HG03064 (cell line): ENCODE measurements around the gene TMOD1.

Source experiments
- ATAC-seq: cut with Tn5 transposase; IDR thresholded peaks from one replicate; pipeline ENCODE4 v1.9.1; 2021; ENCODE audit warnings: low read depth; ENCODE audit not compliant: unreplicated experiment

Gene TMOD1

DNA sequence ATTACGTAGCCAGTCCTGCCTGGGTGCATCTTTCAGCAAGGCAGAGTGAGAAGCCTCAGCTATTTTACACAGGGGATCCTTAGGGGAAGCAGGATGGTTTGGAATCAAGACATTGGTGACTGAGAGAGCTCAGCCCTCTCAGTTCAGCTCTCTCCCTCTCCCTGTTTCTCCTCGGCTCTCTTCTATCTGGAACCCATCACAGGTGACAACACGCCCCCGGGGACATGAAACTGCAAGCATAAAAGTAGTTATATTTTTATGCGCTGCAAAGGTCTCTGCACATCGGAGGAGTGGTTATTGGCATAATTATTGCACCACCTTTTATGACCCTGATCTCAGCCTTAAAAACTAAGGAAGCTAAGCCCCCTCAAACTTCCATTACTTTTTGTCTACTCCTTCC is 14.2 kb downstream of the TMOD1 start:
- ATAC-seq = no peak

DNA sequence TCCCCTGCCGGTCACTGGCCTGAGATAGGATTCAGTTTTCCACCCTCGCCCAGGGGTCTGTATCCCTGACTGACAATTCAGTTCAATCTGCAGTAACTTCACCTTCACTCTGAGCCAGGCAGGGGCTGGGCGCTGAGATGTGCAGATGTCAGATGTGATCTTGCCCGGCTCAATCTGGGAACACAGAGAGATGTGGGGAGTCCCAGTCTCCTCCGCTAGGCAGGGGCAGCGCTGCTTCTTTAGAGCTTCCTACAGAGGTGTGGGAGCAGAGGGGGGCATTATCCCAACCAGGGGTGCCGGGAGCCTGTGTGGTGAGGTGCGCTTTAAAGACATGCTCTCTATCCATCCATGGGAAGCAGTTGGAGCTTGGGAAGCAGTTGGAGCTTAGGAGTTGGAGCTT is 14.6 kb downstream of the TMOD1 start:
- ATAC-seq = no peak

DNA sequence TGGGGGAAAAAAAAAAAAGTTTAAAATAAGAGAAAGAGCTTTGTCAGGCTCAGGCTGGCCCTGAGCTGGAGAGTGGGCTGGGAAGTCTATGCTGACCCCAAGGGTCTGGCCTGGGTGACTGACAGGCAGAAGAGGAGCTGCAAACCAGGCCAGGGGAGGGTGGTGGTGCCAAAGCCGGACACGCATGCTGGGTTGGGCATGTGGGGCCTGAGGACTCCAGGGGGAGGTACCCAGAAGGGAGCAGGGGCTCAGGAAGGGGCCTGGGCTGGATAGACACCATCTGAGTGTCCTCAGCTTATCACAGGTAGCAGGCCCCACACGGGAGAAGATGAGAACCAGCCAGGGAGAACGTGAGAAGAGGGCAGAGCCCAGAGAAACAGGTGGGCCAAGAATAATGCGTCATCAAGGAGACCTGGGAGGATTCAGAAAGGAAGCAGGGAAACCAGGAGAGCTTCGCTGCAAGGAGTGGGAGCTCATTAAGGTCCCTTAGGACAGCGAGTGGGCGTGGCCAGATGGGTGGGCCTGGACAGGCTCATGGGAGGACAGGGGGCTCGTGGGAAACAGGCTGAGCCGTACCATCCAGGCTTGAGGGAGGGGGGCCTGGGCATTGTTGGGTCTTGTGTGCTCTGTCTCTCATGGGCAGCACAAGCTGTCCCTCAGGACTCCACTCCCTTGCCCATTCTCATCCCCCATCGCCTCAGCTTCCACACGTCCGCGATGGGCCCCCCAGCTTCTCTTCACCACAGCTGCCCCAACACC is 16.0 kb downstream of the TMOD1 start:
- no peak for ATAC-seq

DNA sequence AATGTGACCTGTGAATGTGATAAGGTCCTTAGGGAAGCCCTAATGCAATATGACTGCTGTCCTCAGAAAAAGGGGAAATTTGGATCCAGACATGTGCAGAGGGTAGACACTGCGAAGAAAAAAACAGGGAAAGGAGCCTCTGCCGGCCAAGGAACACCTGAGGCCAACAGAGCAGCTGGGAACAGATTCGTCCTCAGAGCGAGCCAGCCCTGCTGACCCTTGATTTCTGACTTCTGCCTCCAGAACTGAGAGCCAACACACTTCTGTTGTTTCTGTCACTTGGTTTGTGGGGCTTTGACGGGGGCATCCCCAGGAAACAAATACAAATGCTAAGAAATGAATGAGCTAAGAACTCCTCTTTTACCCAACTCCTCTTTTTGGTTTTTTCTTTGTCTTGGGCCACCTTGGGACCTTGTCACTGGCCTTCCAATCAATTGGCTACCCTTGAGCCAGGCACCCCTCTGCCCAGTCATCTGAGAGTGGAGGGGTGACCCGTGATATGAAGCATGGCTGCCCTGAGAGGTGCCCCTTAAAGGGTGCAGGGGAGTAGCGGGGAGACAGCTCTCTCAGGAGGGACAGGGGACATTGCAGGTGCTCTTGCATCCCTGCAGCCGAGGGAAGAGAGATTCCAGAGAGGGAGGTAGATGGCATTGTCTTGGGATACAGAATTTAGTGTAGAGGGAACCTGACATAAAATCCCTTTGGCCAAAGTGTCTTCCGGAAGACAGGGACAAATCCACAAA is 16.9 kb downstream of the TMOD1 start:
- no peak for ATAC-seq

DNA sequence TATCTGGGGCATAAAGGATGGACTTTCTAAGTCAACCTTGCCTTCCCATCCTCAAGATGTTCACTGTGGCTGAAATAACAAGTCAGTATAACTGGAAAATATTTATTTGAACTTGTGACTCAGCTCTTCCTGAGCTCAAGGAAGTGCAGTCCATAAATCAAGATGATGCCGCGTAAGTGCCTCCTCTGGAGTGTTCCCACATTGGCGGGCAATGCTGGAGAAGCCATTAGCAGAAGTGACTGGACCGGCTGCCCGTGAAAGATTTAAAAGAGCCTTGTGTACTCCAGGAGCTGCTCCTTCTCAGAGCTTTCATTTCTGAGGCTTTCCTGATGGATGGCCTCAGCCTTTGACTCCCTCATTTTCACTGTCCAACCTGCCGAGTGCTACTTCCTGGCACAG is 17.4 kb downstream of the TMOD1 start:
- ATAC-seq = no peak

DNA sequence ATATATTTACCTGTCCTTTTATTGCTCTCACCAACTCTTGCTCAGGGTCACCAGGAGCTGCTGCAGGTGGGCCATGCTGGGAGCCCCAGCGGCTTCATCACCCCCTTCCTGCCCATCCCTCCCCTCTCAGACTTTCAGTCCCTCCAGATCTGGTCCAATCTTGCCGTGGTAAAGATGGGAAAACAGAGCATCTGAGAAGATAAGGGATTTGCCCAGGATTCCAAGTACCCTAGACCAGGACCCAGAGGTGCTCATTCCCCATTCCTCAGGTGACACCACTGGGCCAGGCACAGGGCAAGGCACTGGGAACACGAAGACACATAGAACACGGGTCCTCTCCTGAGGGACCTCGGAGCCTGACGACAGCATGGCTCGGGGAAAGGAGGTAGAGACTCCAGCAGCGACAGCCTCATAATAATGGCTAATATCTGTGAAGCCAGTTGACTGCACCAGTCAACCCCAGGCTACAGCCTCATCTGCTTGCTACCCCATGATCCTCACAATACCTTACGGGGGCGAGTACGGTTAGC is 18.0 kb downstream of the TMOD1 start:
- ATAC-seq = no peak

DNA sequence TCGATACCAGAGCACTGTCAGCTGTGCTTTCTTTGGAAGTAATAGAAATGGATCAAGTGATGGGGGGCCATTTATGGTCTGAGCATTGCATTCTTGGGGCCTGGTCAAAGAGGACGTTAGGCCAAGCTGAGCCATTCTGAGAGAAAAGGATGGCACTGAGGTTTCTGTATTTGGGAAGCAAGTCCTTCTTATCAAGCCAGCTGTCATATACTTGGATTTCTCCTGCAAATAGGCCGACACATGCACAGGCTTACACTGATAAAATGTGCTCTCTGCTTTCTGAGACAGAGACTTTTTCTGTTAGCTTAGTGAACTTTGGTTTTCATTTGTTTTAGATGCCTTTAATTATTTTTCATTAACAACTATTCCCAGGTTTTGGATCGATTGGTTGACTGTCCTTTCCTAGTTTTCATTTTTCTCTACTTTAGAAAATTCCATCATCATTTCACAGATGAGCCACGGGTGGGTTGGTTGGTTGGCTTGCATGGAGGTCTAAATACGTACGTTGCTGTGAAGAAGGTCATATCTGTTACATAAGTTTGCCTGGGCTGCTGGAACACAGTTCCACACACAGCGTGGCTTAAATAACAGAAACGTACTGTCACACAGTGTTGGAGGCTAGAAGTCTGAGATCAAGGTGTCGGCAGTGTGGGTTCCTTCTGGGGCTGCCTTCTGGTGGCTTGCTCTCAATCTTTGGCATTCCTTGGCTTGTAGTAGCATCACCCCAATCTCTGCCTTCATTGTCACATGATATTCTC is 20.3 kb downstream of the TMOD1 start:
- ATAC-seq = no peak

- ATAC-seq = no peak
Observed at GRCh38 chr9:97524424-97524823, 23.0 kb downstream of the TMOD1 start.

DNA sequence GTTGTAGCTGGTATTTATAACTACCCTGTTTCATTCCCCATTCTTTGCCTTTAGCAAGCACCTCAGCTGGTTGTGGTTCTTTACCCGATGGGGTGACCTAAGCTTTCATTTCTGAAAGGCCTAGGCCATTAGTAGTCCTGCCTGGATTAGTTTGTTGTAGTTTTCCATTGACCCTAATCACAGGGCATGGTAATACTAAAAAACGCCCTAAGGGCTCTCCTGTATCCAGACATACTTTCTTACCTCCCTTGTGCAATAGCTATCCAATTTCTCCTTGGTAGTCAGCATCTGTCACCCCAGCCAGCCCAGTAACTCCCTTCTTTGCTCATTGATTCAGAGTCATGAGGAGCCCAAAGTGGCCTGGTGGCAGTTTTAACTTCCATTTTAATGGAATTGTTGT is 24.0 kb downstream of the TMOD1 start:
- no peak for ATAC-seq

DNA sequence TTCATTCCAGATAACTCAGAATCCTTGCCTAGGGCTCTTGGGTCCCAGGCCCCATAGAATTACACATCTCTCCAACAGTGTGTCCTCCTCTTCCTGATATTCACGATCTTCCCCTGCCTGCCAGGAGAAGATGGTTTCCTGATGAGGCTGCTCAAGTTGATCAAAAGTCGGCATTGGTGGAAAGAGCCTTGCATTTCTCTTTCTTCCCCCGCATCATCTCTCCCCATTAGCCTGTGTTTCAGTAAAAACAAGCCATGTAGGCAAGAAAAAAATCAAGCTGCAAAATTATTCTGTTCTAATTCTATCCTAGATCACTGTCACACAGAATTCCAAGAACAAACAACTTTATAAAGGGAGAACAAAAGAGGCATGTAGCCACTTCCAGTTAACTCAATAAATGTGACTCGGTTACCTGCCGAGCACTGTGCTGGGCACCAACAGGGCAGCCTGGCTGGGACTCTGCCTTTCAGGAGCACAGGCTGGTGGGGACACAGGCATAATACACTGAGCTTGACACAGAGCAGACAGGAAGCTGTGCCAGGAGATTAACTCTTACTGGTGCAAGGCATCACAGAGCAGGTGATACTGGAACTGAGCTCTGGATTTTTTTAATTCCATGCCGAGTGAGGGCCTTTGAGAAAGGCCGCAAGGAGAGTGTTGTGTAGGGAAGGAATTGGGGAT is 25.6 kb downstream of the TMOD1 start:
- no peak for ATAC-seq

DNA sequence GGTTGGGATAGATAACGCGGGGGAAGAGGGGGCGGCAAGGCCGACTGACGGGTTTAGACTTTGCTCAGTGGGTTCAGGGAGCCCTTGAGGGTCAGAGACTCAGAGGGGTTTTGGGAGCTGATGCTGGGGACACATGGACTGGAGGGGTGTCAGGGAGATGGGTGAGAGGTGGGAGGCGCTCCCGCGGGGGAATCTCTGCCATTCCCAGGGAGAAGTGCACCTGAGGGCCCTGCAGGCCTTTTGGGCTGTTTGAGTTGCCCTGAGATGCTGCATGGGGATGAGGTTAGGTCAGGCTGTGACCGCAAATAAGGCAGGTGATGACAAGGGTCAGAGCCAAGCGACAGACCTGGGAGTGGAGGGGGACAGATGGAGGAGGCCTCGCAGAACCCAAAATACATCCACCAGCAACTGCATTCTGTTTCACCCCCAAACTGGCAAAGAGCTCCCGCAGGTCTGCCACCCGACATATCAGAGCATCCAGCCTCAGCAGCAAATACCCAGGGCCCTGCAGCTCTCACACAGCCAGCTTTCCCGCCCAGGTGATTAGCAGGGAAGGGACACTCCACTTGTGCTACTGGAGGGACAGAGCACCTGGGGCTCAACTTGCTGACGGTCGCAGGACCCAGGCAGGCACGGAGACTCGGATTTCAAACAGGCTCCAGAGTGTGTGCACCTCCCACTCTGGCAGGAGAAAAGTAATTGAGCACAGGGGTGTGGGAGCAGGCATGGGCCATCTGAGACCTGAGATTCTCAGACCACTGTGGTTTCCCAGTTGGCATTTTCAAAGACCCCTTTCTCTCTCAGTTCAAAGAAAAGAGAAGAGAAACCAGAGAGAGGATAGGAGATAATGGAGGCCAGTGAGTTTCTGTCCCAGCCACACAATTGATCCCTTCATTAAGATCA is 26.4 kb downstream of the TMOD1 start:
- no peak for ATAC-seq

GRCh38 chr9:97528529-97529230 is 27.2 kb downstream of the TMOD1 start:
- no peak for ATAC-seq

DNA sequence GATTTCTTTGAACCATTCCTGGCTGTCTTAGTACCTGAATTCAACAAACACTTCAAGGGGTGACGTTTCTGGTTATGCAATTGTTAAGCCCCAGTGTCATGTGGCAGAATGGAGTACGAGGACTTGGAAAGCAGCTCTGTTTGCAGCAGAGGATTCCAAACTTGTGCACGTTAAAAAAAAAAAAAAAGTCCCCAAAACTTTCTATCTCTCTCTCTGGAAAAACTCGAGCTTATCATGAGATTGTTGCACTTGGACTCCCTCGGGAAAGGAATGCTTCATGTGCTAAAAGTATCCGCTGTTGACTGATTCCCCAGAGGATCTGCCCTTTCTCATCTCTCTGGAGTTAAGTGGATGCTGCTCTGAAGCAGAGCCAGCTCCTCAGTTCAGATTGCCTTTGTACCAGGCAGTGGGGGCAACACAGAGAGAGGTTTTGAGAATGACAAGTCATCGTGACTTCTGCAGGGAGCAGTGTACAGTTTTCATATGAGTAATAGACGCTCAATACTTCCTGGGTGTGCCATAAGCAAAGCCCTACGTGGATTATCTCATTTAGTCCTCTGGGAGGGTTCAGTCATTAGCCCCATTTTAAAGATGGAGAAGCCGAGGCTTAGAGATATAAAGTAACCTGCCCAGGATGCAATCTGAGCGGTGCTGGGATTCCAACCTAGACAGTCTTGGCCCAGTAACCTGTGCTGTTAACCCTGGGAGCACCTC is 28.1 kb downstream of the TMOD1 start:
- ATAC-seq = peak; percentile 82

DNA sequence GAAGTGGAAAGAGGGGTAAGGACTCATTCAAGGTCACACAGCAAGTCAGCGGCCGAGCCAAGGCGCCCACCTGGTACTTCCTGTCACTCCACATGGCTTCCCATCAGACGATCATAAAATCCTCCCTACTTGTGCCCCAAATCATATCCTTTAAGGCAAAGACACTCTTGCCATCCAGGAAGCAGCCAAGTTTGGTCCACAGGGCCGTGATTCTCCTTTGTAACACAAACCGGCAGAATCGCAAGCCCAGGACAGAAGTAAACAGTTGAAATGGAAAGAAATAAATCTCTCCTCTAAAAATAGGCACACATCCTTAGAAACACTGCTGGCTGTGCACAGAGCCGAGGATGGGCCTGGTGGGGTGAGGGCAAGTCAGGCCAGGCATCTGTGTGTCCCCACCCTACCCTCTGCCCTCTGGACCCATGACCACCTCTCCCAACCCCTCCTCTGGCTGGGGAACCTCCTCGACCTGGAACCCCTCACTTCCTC is 30.5 kb downstream of the TMOD1 start:
- no peak for ATAC-seq

DNA sequence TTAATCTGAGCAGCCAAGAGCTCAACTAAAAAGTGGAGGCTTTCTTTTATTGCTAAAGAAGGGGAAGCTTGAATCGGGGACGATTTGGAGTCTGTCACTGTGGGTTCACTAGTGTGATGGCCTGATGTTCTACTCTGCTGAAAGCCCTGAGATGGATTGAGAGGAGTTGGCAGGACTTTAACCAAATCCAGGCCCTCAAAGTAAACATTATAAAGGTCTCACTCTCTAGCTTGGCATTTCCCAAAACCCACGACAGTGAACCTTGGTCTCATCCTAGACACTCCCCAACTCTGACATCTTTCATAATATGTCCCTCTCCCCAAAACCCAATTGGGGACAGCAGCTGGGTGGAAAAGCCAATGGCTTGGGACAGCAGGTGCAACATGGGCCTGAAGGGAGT is 32.7 kb downstream of the TMOD1 start:
- no peak for ATAC-seq

- ATAC-seq = no peak
Observed at GRCh38 chr9:97534961-97535594, 33.6 kb downstream of the TMOD1 start.

DNA sequence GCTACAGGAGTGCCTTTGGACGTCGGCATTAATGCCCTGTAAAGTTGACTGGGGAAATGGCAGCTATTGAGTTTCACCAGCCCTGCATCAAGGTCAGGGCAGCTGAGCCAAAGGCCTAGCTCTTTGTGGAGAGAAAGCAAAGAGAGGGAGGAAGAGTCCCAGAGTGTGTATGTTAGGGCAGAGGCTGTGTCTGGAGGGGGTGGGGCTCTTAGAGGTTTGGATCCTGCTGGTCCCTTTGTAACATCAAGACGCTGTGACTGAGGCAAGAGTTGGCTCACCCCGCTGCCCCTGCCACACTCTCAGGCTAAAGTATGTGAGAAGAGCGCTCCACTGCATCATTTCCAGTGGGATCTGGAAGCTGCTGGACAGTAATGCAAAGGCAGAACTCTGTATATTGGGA is 34.3 kb downstream of the TMOD1 start:
- ATAC-seq = no peak

DNA sequence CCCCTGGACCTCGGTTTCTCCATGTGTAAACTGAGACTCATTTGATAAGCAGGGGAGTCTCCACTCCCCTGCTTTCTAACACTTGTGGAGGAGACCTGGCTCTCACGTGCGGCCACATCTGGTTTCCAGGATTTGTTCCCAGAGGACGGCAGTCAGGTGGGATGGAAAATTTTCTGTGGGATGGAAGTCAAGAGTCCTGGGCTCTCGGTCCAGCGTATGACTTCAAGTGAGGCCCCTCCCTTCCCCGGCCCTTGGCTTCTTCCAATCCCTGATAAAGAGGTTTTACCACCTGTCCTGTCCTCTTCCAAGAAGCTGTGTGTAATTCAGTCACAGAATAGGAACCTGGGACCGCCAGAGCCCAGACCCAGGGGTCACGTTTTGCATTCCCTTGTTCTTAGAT is 35.0 kb downstream of the TMOD1 start:
- ATAC-seq = no peak
